Frontal cortex (tissue), 4 donors: ENCODE measurements around the gene GGT1. TPM values are rescaled to one million over a fixed set of nuclear protein-coding genes. Genes with fewer than 3 reads are reported as not detected.
"Not testable (repeated sequence)": the region's sequence is repeated elsewhere in the genome, so short reads cannot be mapped to it uniquely, and the experiment has no call there.

ENCODE experiments used
- DNase-seq, 2 donors: peaks; one replicate each; pipeline ENCODE4 v3.0.0; 2012; ENCODE audit warnings: low spot score in 2 of 2
- FAIRE-seq: peaks from 2 replicates; lab custom pipeline; 2012; peaks lifted over from hg19 to GRCh38; lab: Jason Lieb, UNC
- total RNA-seq: library from RNA; depleted of rRNA; stranded (reverse); fragments of >200 nt; gene quantifications from one replicate; pipeline ENCODE4 v1.2.3, GENCODE V29; 2014
- donor health status: control.
- donor health status: control.
- donor health status: control.

The GGT1 gene
- total RNA-seq, 1 donor from 2014 or later = 2.0 TPM

DNA sequence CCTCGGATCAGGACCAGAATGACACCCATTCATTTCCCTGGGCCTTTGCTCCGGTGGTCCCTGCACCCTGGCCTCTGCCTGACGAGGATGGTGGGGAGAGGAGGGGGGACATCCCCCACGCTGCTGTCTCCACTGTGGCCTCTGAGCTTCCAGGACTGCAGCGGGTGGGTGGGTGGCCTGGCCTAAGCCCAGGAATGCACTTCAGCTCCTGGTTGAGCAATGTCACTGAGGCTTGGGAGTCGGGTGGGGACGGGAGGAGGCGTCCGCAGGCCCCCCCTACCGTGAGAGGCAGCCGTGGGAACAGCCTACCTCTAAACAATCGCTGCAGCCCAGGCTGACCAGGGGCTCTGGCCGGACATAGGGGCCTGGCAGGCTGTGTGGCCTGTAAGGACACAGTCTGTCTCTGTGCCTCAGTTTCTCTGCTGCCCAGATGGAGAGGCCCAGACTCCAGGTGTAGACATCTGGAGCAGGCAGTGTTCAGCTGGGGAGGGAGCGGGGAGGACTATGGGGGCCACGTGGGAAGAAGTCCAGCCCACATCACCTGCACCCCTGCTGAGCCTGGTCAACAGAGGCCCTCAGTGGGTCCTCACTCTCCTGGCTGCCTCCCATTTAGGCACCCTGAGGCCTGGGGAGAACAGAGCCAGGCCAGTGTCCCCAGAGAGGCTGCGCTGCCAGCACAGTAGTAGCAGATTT, 28.6 kb downstream of the GGT1 start:
- not testable (repeated sequence) for DNase-seq, FAIRE-seq

DNA sequence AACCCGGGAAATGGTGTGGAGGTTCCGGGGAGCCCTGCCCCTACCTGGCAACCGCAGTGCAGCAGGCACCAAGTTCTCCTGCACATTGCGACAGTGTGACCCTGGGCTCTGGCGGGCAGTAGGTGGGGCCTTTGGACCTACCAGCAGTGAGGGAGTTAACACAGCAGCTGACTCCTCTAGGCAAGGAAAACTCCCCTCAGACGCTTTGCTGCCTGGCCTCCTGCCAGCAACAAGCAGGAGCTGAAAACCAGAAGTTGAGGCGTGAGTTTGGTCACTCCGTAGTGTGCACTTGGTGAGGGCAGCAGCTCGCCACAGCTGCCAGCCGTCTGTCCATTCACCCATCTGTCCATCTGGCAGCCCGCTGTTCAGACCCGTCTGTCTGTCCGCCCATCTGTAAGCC, 29.6 kb downstream of the GGT1 start:
- FAIRE-seq, DNase-seq: not testable (repeated sequence)

DNA sequence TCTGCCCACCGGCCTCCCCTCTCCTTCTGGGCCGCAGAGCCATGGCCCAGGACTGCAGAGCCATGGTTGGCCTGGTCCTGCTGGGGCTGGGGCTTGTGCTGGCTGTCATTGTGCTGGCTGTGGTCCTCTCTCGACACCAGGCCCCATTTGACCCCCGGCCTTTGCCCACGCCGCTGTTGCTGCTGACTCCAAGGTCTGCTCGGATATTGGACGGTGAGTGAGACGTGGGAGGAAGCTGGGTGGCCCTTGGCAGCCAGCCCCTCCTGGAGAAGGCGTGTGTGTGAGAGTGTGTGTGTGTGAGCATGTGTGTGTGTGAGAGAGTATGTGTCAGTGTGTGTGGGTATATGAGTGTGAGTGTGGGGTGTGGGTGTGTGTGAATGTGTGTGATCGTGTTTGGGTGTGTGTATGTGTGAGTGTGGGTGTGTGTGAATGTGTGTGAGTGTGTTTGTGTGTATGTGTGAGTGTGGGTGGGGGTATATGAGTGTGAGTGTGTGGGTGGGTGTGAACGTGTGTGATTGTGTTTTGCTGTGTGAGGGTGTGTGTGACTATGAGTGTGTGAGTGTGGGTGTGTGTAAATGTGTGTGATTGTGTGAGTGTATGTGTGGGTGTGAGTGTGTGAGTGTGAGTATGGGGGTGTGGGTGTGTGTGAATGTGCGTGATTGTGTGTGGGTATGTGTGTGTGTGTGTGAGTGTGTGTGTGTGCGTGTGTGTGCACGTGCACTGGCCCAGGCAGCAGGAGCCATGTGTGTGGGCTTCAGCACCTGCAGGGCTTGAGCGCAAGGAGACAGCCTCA, 30.4 kb downstream of the GGT1 start:
- not testable (repeated sequence) for FAIRE-seq, DNase-seq

DNA sequence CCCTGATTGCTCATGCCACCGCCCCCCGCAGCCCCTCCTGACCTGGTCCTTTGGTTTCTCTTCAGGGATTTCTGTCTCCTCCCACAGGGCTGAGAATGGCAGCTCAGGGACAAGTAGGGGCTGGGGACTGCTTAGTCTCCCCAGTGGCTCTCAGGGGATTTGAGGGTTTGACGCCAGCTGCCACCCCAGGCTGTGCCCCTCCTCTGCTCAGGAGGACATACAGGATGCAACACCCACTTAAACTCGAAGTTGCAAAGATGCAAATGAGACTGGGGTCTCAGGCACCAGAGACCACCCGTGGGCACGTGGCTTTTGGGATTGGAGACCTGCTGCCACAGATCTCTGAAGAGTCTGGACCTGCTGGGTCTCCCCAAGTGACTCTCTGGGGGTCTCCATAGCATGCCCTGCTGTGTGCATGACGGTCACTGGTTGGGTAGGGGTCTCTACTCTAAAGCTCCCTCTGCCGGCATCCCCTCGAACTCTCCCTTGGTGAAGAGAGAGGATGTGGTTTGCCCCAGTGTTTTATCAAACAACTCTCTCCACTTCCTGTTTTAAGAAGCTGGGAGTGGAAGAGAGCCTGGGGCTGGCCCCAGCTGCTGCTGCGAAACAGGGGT, 31.9 kb downstream of the GGT1 start:
- not testable (repeated sequence) for DNase-seq, FAIRE-seq

DNA sequence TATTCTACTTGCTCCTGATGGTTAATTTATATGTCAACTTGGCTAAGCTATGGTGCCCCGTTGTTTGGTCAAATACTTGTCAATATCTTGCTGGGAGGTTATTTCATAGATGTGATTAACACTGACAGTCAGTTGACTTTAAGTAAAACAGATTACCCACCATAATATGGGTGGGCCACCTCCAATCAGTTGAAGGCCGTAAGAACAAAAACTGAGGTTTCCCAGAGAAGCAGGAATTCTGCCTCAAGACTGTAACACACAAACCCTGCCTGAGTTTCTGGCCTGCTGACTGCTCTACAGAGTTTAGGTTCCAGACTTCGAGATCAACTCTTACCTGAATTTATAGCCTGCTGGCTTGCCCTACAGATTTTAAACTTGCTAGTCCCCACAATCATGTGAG, 33.5 kb downstream of the GGT1 start:
- not testable (repeated sequence) for FAIRE-seq, DNase-seq

DNA sequence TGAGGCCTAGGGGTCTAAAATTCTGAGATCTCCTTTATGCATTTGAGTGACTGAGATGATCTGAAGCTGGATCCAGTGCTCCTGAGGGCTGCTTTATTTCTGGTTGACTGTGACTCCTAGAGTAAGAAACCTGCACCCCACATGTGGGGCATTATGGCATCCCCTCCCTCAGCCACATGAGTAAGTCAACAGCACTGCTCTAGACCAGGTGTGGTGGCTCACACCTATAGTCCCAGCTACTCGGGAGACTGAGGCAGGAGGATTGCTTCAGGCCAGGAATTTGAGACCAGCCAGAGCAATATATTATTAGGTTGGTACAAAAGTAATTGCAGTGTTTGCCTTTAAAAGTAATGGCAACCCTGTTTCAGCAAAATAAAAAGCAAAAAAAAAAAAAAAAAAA, 39.3 kb downstream of the GGT1 start:
- not testable (repeated sequence) for DNase-seq, FAIRE-seq

DNA sequence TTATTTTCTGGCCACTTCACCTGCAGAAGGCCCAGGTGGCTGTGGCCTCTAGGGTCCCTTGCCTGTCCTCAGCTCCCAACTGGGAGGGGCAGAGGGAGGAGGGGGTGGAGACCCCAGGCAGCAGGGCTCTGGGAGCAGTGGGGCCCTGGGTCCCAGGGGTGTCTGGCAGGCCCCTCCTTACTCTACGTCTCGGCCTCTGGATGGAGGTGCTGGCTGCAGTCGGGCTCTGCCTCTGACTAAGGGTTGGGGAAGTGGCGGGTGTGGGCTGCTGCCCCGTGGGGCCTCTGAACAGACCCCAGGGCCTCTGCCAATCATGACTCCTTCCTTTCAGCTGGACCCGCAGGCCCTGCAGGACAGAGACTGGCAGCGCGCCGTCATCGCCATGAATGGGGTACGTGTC, 41.4 kb downstream of the GGT1 start:
- DNase-seq, FAIRE-seq: not testable (repeated sequence)

DNA sequence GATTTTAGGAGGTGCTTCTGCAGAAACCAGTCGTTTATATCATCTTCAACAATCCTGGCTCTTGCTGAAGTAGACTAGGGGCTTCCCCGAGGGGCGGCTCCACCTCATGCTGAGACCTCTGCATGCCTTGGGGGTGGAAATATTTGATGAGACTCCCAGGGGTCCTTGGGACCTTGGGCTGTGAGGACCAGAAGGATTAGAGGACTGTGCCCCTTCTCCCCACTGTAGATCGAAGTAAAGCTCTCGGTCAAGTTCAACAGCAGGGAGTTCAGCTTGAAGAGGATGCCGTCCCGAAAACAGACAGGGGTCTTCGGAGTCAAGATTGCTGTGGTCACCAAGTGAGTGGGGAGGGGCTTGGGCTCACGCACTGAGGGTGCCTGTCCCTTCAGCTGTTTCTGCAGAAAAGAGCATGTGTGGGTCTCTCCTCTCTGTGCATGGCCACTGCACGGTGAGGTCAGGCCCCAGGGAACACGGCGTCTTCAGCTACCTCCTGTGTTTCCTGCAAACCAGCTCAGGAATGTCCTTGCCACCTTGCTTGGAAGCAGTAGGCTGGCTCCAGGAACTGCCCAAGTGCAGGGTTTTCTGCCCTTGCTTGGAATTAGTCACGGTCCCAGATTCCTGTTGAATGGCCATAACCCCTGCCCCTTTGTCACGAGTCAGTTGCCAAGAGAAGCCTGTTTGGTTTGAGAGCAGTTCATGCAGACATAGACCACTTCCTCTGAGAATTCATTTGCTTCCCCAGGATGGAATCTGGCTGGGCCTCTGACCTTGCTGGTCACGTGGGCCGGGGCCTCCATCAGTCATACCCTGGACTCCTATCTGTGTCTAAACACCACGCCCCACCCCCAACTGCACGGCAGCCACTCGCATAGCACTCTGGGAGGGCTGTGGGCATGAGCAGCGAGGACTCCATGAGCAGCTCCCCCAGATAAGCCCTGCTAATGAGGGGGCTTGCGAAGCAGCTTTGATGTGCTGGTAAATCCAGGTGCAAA, 42.7 kb downstream of the GGT1 start:
- DNase-seq, FAIRE-seq: not testable (repeated sequence)

DNA sequence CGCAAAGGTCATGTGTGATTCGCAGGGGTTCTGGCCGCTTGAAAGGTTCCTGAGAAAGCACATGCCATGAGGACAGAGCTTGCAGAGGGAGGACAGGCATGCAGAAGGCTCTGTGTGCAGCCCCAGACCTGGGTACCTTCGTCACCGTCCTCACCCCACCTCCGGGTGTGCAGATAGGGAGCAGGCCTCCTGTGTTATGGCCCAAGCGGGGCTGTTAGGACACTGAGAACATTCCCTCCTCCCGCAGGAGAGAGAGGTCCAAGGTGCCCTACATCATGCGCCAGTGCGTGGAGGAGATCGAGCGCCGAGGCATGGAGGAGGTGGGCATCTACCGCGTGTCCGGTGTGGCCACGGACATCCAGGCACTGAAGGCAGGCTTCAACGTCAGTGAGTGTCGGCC, 43.8 kb downstream of the GGT1 start:
- not testable (repeated sequence) for DNase-seq, FAIRE-seq

DNA sequence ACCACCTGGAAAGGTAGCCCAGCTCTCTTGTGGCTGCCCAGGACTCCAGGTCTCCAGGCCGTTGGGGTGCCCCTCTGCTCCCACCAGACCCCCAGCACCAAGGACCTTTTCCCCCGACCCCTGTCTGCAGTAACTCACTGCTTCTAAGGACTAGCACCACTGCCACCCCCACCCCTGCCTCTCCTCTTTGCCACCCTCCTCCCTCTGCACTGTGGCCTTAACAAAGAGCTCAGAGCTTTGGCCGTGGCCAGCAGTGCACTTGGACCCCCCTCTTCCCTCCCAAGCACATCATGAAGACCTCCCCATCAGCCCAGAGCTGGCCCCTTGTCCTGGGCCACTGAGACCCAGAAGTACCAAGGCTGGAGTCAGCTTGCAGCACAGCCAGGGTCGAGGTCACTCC, 46.4 kb downstream of the GGT1 start:
- DNase-seq = not testable (repeated sequence)

DNA sequence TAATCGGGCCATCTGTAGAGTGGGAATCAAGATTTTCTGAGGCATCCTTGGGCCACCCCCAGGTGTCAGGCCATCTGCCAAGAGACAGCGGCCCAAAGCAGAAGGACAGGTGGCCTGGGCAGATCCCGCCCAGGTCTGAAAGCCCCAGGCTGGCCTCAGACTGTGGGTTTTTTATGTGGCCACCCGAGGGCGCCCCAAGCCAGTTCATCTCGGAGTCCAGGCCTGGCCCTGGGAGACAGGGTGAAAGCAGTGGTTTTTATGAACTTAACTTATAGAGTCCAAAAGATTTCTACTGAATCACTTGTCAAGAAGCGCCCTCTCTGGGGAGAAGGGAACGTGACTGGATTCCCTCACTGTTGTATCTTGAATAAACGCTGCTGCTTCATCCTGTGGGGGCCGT, 47.9 kb downstream of the GGT1 start:
- not testable (repeated sequence) for FAIRE-seq, DNase-seq

More for the DNA sequence above, 46.4 kb downstream of the GGT1 start:
- FAIRE-seq = not testable (repeated sequence)

DNA sequence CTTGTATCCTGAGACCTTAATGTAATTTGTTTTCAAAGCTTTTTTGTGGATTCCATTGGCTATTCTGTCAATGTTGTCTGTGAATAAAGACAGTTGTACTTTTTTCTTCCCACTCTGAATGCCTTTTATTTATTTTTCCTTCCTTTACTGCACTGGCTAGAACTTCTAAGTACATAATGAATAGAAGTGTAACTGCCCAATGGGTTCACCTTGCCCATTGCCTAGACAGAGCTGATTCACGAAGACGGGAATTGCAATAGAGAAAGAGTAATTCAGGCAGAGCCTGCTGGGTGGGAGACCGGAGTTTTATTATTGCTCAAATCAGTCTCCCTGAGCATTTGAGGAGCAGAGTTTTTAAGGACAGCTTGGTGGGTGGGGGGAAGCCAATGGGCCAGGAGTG, 62.4 kb downstream of the GGT1 start:
- FAIRE-seq, DNase-seq: not testable (repeated sequence)

DNA sequence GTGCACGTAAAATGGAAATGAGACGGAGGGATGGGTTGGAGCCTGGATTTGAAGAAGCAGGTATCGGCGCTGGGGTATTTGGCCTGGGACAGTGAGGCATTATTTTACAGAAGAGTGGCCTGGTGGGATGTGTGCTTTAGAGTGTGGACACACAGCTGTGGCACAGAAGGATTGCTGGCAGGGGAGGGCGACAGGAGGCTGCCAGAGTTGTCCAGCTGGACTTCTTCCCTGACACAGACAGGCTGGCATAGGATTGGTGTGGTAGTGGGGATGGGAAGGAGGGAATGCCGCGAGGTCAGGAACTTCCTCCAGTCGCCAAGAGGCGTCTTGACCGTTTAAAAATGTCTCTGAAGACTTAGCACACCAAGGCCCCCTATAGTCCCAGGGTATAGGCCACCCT, 64.9 kb downstream of the GGT1 start:
- FAIRE-seq, DNase-seq: not testable (repeated sequence)

DNA sequence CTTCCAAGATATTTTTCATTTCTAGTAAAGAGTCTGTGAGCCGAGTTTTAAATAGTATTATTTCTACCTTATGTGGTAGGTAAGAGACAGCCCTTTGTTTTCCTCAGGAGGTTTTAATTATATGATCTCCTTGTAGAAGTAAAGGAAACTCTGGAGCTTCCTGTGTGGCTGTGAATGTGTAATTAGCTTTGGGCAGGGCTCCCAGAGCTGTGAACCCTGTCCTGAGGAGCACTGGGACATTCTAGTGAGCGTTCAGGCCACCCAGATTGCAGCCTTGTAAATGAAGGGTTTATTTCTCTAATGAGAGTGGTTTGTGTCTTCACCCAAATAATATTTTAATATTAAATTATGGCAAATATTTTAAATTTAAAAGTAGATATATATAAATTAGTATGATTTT, 69.5 kb downstream of the GGT1 start:
- not testable (repeated sequence) for FAIRE-seq, DNase-seq

Other genes starting within 250 kb of the GGT1 start
- gene ADORA2A, start 175.6 kb upstream of the GGT1 start, total RNA-seq = 6.5 TPM
- gene UPB1, start 107.9 kb upstream of the GGT1 start, total RNA-seq = 0.41 TPM
- gene GUCD1, start 48.1 kb upstream of the GGT1 start, total RNA-seq = 35.1 TPM
- 140 TPM for gene SNRPD3, start 47.2 kb upstream of the GGT1 start, total RNA-seq
- gene LRRC75B, start 10.1 kb upstream of the GGT1 start, total RNA-seq = 8.2 TPM
- not detected for gene PIWIL3, start 171.5 kb downstream of the GGT1 start, total RNA-seq
- gene SGSM1, start 203.0 kb downstream of the GGT1 start, total RNA-seq = 8.6 TPM